ENCODE data around the gene COL1A2. TPM values are rescaled to one million over a fixed set of nuclear protein-coding genes. Genes with fewer than 3 reads are reported as not detected.

COL1A2 gene
- total RNA-seq, 1 experiment from 2014 or later: 42.1 TPM

- H2BK20ac ChIP-seq (ENCODE audit: low read depth, low read length, poor library complexity, severe bottlenecking): no peak overlapping the region
- no peak overlapping the region for H3K23ac ChIP-seq (ENCODE audit: insufficient read length, low read depth, low read length)
- H3K14ac ChIP-seq (ENCODE audit: insufficient read depth, low read length): no peak overlapping the region
- H3K27me3 ChIP-seq (ENCODE audit: insufficient read depth, low read length): no peaks in the 10 kb centered on the region
- no peak overlapping the region for H2BK12ac ChIP-seq (ENCODE audit: insufficient read length, low read depth, low read length)
- Mint-ChIP-seq H3K27ac (no peak overlapping the region), H3K27me3 (ENCODE audit: low read depth) (no peaks in the 10 kb centered on the region), H3K9me3 (no peaks in the 10 kb centered on the region), H3K4me1 (peaks cover 9 to 10% of the 10 kb centered on the region in 2 experiments), H3K36me3 (ENCODE audit: insufficient read depth in 1 of 3, low read depth in 3 of 3) (no peaks in the 10 kb centered on the region), H3K4me3 (no peak overlapping the region)
- H3K4me2 ChIP-seq (ENCODE audit: insufficient read depth, insufficient read length, low read length): no peak overlapping the region
- no peaks in the 10 kb centered on the region for H4K20me1 ChIP-seq (ENCODE audit: control insufficient read depth, insufficient read depth, insufficient read length)
- H2BK120ac ChIP-seq (ENCODE audit: low read depth, low read length, poor library complexity, severe bottlenecking): no peak overlapping the region
- H2AK5ac ChIP-seq (ENCODE audit: insufficient read length, low read length): no peak overlapping the region
- no peak overlapping the region for H3K56ac ChIP-seq (ENCODE audit: insufficient read length, low read depth, low read length)
- H3K79me1 ChIP-seq (ENCODE audit: insufficient read depth, low read depth, low read length, poor library complexity, severe bottlenecking): no peaks in the 10 kb centered on the region
- no peaks in the 10 kb centered on the region for H3K9me3 ChIP-seq (ENCODE audit: control insufficient read depth, low read depth, low read length)
- H3K79me2 ChIP-seq (ENCODE audit: insufficient read depth, low read length): no peaks in the 10 kb centered on the region
- no peak overlapping the region for H3T11ph ChIP-seq (ENCODE audit: low read length)
- no peak for TF ChIP-seq CTCF (conservative IDR thresholded peaks at IDR 0.05)
- DNase-seq: no peak
- no CpG with 5 or more reads among the region's 4 CpGs for WGBS (ENCODE audit: extremely low coverage, insufficient read length, low lambda C conversion rate)
- H3K18ac ChIP-seq (ENCODE audit: insufficient read length, low read depth, low read length): no peak overlapping the region
- H4K91ac ChIP-seq (ENCODE audit: insufficient read length, low read depth, low read length): no peak overlapping the region
- H4K8ac ChIP-seq (replicated peaks; ENCODE audit: insufficient read length, low read depth, low read length): no peak overlapping the region
- H2AFZ ChIP-seq (ENCODE audit: low read length): no peak overlapping the region
- no peak overlapping the region for H3K27ac ChIP-seq (ENCODE audit: insufficient read length, low read depth, low read length)
- H3K23me2 ChIP-seq (ENCODE audit: insufficient read length, low read depth, low read length, poor library complexity, severe bottlenecking): no peaks in the 10 kb centered on the region
- H3K4me1 ChIP-seq (ENCODE audit: insufficient read depth, low read length): peaks cover 7% of the 10 kb centered on the region; the same call in 1 of the 2 replicates
- no peak overlapping the region for H4K5ac ChIP-seq (ENCODE audit: insufficient read length, low read depth, low read length)
- H2BK5ac ChIP-seq (ENCODE audit: insufficient read length, low read length): no peak overlapping the region
- no peak overlapping the region for H3K4ac ChIP-seq (ENCODE audit: low read depth, low read length)
- H3K9ac ChIP-seq (ENCODE audit: extremely low read depth, insufficient read length, low read length): no peak overlapping the region
- no peak overlapping the region for H2BK15ac ChIP-seq (ENCODE audit: low read depth, low read length)
Measured at GRCh38 chr7:94384315-94384714, 10.4 kb upstream of the COL1A2 start.

All from H9 (cell line).